Cortex of kidney (tissue), 1 donor: ENCODE results near the gene KMT2C.

ENCODE experiments used
- DNase-seq: peaks from one replicate; lab custom pipeline; 2025; lab: John Stamatoyannopoulos, UW

The KMT2C gene

GRCh38 chr7:152203095-152203494 lies 232.7 kb downstream of the KMT2C start:
- DNase-seq = no peak

- DNase-seq = no peak
Observed at GRCh38 chr7:152202056-152202455, 233.7 kb downstream of the KMT2C start.

GRCh38 chr7:152200395-152200794 lies 235.4 kb downstream of the KMT2C start:
- DNase-seq = no peak

- no peak for DNase-seq
Observed at GRCh38 chr7:152196391-152196790, 239.4 kb downstream of the KMT2C start.

GRCh38 chr7:152193880-152194279 lies 241.9 kb downstream of the KMT2C start:
- no peak for DNase-seq

GRCh38 chr7:152189061-152189460 lies 246.7 kb downstream of the KMT2C start:
- DNase-seq = no peak

GRCh38 chr7:152185558-152185957 lies 250.2 kb downstream of the KMT2C start:
- no peak for DNase-seq

- DNase-seq = no peak
Observed at GRCh38 chr7:152180587-152180986, 255.2 kb downstream of the KMT2C start.

- no peak for DNase-seq
Observed at GRCh38 chr7:152180048-152180447, 255.8 kb downstream of the KMT2C start.

- DNase-seq = no peak
Observed at GRCh38 chr7:152178405-152179058, 257.3 kb downstream of the KMT2C start.

GRCh38 chr7:152177681-152178404 lies 258.0 kb downstream of the KMT2C start:
- no peak for DNase-seq

GRCh38 chr7:152176797-152177196 lies 259.0 kb downstream of the KMT2C start:
- no peak for DNase-seq

GRCh38 chr7:152173372-152174070 lies 262.3 kb downstream of the KMT2C start:
- no peak for DNase-seq

GRCh38 chr7:152162287-152162686 lies 273.5 kb downstream of the KMT2C start:
- no peak for DNase-seq

- no peak for DNase-seq
Observed at GRCh38 chr7:152161171-152161570, 274.6 kb downstream of the KMT2C start.

GRCh38 chr7:152158801-152159587 lies 276.8 kb downstream of the KMT2C start:
- no peak for DNase-seq

- no peak for DNase-seq
Observed at GRCh38 chr7:152152267-152152666, 283.5 kb downstream of the KMT2C start.

GRCh38 chr7:152149363-152149762 lies 286.4 kb downstream of the KMT2C start:
- DNase-seq = no peak

GRCh38 chr7:152148706-152149105 lies 287.1 kb downstream of the KMT2C start:
- no peak for DNase-seq

- DNase-seq = no peak
Observed at GRCh38 chr7:152145853-152146466, 289.8 kb downstream of the KMT2C start.

- DNase-seq = no peak
Observed at GRCh38 chr7:152144557-152145245, 291.1 kb downstream of the KMT2C start.
